ENCODE results near the gene FTSJ3. TPM values are rescaled to one million over a fixed set of nuclear protein-coding genes. Genes with fewer than 3 reads are reported as not detected.
"Not testable (repeated sequence)": the region's sequence is repeated elsewhere in the genome, so short reads cannot be mapped to it uniquely, and the experiment has no call there.

FTSJ3 gene
- polyA plus RNA-seq, 2 of the 4 experiments (the other 2 are of a cell fraction): 74.5 to 104 TPM

DNA sequence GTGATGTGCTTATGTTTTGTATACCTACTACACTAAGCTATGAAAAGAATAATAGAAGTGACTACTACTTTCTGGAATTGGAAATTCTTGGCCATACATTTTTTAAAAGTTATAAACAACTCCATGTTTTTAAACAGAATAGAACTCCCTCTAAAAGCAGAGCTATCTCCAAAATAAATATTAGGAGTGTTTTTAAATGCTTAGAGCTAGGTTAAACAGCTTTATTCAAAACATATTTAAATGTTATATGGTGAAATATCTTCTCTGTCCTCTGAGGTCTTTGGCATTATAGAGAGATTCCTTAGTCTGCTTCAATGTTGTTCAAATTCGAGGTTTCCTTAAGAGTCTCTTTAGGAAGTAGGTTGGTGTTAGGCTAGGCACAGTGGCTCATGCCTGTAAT, 23.1 kb downstream of the FTSJ3 start:
- Histone ChIP-seq H3K27ac (no peak overlapping the region), H3K4me1 (no peaks in the 10 kb centered on the region), H3K9me3 (no peaks in the 10 kb centered on the region), H3K4me2 (no peak overlapping the region), H3K4me3 (no peak overlapping the region)
- FAIRE-seq (no peak), DNase-seq (ENCODE audit: low read depth in 1 of 2, low spot score in 1 of 2) (no peak), ATAC-seq (no peak)
- 92% methylated on average over 1 of the region's 1 CpG for WGBS (ENCODE audit: missing lambda C conversion rate)
- TF ChIP-seq, protein P1, sequence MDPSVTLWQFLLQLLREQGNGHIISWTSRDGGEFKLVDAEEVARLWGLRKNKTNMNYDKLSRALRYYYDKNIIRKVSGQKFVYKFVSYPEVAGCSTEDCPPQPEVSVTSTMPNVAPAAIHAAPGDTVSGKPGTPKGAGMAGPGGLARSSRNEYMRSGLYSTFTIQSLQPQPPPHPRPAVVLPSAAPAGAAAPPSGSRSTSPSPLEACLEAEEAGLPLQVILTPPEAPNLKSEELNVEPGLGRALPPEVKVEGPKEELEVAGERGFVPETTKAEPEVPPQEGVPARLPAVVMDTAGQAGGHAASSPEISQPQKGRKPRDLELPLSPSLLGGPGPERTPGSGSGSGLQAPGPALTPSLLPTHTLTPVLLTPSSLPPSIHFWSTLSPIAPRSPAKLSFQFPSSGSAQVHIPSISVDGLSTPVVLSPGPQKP (IDR thresholded peaks at IDR 0.05; ENCODE audit: low read depth, low read length): no peak
- no peak for TF ChIP-seq MAZ (IDR thresholded peaks at IDR 0.05; ENCODE audit: borderline replicate concordance, low read depth, low read length)
- no peak for TF ChIP-seq MAFK (IDR thresholded peaks at IDR 0.05; ENCODE audit: partially characterized antibody)
- no peak for TF ChIP-seq CHD4 (IDR thresholded peaks at IDR 0.05; ENCODE audit: borderline replicate concordance)
- no peak for TF ChIP-seq HOXB13 (CRISPR knock-in tag; IDR thresholded peaks at IDR 0.05; ENCODE audit: low read depth)
- no peak for TF ChIP-seq TP53 (CRISPR knock-in tag; IDR thresholded peaks at IDR 0.05)
- POLR2A ChIA-PET: interaction anchor here (0.6 to 1.2 kb wide), 4 partner anchors 20 to 109 kb away, joined by 3 to 4 read pairs (median 3); partner anchors contain the start of gene CCDC47
- CTCF ChIA-PET: interaction anchor here (0.6 to 2.1 kb wide), 6 partner anchors 10 to 379 kb away, joined by 3 to 10 read pairs (median 3); no protein-coding TSS in a partner anchor

DNA sequence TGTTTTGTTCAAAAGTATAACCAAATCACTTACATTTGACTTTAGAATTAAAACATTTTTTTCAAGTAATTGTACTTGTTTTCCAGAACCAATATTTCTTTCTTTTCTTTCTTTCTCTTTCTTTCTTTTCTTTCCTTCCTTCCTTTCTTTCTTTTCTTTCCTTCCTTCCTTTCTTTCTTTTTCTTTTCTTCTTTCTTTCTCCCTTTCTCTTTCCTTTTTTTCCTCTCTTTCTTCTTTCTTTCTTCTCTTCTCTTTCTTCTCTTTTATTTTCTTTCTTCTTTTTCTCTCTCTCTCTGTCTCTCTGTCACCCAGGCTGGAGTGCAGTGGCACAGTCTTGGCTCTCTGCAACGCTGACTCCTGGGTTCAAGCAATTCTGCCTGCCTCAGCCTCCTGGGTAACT, 26.7 kb downstream of the FTSJ3 start:
- ATAC-seq (no peak), DNase-seq (ENCODE audit: low read depth in 1 of 2, low spot score in 1 of 2) (no peak), FAIRE-seq (no peak)
- 100% methylated on average over 1 of the region's 1 CpG for WGBS (ENCODE audit: missing lambda C conversion rate)
- Histone ChIP-seq H3K27ac (no peak overlapping the region), H3K9me3 (no peaks in the 10 kb centered on the region), H3K4me1 (no peaks in the 10 kb centered on the region), H3K4me3 (no peak overlapping the region), H3K4me2 (no peak overlapping the region)
- ChIA-PET CTCF (interaction anchor here (1.2 kb wide), 1 partner anchor 17 kb away, joined by 3 read pairs; no protein-coding TSS in a partner anchor), POLR2A (no interaction called here)
- TF ChIP-seq POLR2A (IDR thresholded peaks at IDR 0.05; ENCODE audit: low read length): no peak
- TF ChIP-seq, protein P1 (IDR thresholded peaks at IDR 0.05; ENCODE audit: low read depth, low read length): no peak
- no peak for TF ChIP-seq HOXA7 (CRISPR knock-in tag; IDR thresholded peaks at IDR 0.05)
- no peak for TF ChIP-seq FOSB (CRISPR knock-in tag; IDR thresholded peaks at IDR 0.05)
- no peak for TF ChIP-seq ZC3H11A (IDR thresholded peaks at IDR 0.05)
- no peak for TF ChIP-seq ZNF302 (CRISPR knock-in tag; IDR thresholded peaks at IDR 0.05)
- TF ChIP-seq EHMT2 (IDR thresholded peaks at IDR 0.05; ENCODE audit: low read depth): no peak
- no peak for TF ChIP-seq JUNB (IDR thresholded peaks at IDR 0.05)
- TF ChIP-seq EP300 (IDR thresholded peaks at IDR 0.05): no peak
- no peak for TF ChIP-seq HOXB13 (CRISPR knock-in tag; IDR thresholded peaks at IDR 0.05; ENCODE audit: low read depth)
- no peak for TF ChIP-seq RNF2 (IDR thresholded peaks at IDR 0.05; ENCODE audit: borderline replicate concordance, low read depth)
- no peak for TF ChIP-seq POLR2AphosphoS2 (conservative IDR thresholded peaks at IDR 0.05; ENCODE audit: low read length)
- no peak for TF ChIP-seq NR3C1 (IDR thresholded peaks at IDR 0.05)
- TF ChIP-seq MAZ (IDR thresholded peaks at IDR 0.05; ENCODE audit: borderline replicate concordance, low read depth, low read length): no peak
- TF ChIP-seq SMC3 (IDR thresholded peaks at IDR 0.05): no peak

DNA sequence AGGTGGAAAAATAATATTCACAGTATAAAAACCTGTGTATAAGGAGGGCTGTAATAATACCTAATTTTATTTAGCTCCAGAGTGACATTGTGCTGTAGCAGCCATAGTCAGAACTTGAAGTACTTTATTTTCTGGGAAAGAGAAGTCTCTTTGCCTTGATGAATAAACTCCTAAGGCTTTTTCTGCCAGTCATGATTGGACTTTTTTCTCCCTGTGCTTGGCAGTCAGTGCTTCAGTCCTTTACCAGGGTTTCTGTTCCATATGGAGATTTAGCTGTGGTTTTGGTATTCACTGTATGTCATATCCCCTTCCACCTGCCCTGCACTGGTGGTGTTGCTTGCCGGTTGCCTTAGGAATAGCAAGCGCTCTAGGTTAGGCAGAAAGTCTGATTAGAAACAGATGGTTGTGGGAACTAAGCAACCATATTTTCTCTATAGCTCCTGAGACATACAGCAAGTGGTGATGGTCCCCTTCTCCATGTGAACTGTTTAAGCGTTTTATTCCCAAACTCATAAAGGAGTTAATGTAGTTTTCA, 28.8 kb downstream of the FTSJ3 start:
- H3K4me2 ChIP-seq: no peak overlapping the region
- 93% methylated on average over 3 of the region's 3 CpGs for WGBS (ENCODE audit: missing lambda C conversion rate)
- FAIRE-seq (no peak), ATAC-seq (no peak; a peak in 1 of 6 replicates), DNase-seq (ENCODE audit: low read depth in 1 of 2, low spot score in 1 of 2) (no peak)
- ChIA-PET POLR2A (interaction anchor here (1.4 kb wide), 1 partner anchor 25 kb away, joined by 3 read pairs; the partner anchor contains the start of gene CCDC47), CTCF (interaction anchor here (0.9 to 2.2 kb wide), 6 partner anchors 8 to 36 kb away, joined by 4 to 7 read pairs (median 6); no protein-coding TSS in a partner anchor)
- H3K27ac ChIP-seq: no peak overlapping the region
- H3K4me3 ChIP-seq: no peak overlapping the region
- peak; percentile 75 for TF ChIP-seq NFE2L2 (conservative IDR thresholded peaks at IDR 0.05; ENCODE audit: low read length)
- TF ChIP-seq FOSL2 (IDR thresholded peaks at IDR 0.05): no peak
- no peak for TF ChIP-seq FOSL2 (CRISPR knock-in tag; IDR thresholded peaks at IDR 0.05)
- no peaks in the 10 kb centered on the region for H3K9me3 ChIP-seq
- H3K4me1 ChIP-seq: no peaks in the 10 kb centered on the region

DNA sequence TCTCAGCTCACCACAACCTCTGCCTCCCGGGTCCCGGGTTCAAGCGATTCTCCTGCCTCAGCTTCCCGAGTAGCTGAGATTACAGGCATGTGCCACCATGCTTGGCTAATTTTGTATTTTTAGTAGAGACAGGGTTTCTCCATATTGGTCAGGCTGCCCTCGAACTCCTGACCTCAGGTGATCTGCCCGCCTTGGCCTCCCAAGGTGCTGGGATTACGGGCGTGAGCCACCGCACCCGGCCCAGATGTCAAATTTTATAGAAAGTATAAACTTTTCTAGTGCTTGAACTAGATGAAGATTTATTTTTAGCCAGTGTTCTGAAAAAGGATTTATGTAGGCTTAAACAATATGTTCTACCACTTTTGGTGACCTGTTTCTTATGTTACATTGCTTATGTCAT, 31.1 kb downstream of the FTSJ3 start:
- POLR2A ChIA-PET: interaction anchor here (0.5 kb wide), 1 partner anchor 8 kb away, joined by 6 read pairs; no protein-coding TSS in a partner anchor
- not testable (repeated sequence) for DNase-seq (ENCODE audit: low read depth in 1 of 2, low spot score in 1 of 2); H3K4me1 ChIP-seq; H3K4me3 ChIP-seq; FAIRE-seq; H3K4me2 ChIP-seq; H3K9me3 ChIP-seq; H3K27ac ChIP-seq; ATAC-seq
- CTCF ChIA-PET: interaction anchor here (1.1 kb wide), 1 partner anchor 14 kb away, joined by 3 read pairs; no protein-coding TSS in a partner anchor
- WGBS (ENCODE audit: missing lambda C conversion rate): 94% methylated on average over 10 of the region's 10 CpGs
